Measurements from ENCODE around the gene MYO10.

DNA sequence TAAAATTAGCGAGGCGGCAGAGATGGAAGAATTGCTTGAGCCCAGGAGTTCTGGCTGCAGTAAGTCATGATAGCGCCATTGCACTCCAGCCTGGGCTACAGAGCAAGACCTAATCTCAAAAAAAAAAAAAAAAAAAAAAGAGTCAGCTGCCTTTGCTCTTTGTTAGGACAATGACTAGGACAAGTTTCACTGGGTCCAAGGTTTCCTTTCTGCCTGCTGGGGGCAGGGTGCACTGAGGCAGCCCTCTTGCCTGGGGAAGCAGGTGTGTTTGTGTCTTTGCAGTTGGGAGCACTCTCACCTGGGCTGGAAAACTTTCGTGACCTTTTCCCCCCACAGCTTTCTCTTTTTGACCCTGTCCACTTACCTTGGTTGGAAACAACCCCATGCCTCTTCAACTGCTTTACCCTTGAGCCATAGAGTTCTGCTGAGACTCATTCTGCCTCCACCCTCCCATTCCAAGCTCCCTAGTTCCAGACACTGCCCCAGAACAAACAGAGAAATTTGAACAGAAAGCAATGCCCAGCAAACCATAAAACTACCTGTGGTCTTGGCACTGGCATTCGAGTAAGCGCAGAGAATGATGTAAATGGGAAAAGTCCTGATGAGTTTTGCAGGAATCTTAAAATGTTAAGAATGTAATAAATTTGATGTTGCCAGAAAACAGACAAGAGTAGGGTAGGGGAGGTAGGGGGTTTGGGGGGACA, 17.0 kb upstream of the MYO10 start:
- TF ChIP-seq, protein P1, sequence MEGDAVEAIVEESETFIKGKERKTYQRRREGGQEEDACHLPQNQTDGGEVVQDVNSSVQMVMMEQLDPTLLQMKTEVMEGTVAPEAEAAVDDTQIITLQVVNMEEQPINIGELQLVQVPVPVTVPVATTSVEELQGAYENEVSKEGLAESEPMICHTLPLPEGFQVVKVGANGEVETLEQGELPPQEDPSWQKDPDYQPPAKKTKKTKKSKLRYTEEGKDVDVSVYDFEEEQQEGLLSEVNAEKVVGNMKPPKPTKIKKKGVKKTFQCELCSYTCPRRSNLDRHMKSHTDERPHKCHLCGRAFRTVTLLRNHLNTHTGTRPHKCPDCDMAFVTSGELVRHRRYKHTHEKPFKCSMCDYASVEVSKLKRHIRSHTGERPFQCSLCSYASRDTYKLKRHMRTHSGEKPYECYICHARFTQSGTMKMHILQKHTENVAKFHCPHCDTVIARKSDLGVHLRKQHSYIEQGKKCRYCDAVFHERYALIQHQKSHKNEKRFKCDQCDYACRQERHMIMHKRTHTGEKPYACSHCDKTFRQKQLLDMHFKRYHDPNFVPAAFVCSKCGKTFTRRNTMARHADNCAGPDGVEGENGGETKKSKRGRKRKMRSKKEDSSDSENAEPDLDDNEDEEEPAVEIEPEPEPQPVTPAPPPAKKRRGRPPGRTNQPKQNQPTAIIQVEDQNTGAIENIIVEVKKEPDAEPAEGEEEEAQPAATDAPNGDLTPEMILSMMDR (IDR thresholded peaks at IDR 0.05 in 4 of 5, conservative IDR thresholded peaks at IDR 0.05 in 1 of 5): no peak
- TF ChIP-seq POLR2A (IDR thresholded peaks at IDR 0.05): no peak
